ENCODE measurements around the gene RPP30. TPM values are rescaled to one million over a fixed set of nuclear protein-coding genes. Genes with fewer than 3 reads are reported as not detected.

RPP30 gene
- polyA plus RNA-seq, 1 experiment, result 26.2 TPM

DNA sequence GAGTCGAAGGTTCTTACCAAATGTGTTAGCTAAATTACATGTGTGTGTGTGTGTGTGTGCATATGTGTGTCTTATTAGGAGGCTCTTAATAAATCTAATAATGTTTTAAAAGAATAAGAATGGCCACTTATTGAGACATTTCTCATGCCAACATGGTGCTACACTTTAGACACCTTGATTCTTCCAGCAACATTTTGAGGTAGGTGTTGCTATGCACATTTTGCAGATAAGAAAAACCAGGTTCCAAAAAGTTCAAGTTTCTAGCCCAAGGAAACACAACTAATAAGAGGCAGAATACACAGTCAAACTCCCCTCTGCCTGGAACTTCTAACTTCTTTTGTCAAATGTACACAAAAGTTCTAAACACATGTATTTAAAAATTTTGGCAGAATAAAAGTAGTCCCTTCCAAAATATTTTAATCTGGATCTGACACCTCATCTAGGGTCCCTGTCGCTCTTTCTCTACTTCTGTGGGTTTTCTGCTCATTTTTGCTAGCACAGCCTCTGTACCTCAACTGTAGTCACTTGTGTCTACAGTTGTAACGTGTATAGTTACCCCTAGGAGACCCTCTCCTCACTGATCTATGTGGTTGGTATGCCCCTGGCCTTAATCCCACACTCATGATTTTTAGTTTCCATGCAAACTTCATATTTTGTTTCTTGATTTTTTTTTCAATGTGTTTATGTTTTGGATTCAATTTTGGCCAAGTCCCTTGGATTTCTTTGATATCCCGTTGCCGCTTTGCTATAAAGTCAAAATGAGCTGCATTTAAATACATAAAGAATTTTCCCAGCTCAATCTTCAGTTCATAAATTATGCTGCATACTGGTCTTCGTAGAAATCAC is 44.8 kb downstream of the RPP30 start:
- CTCF ChIA-PET, result interaction anchor here (0.9 to 2.1 kb wide), 4 partner anchors 37 to 334 kb away, joined by 3 to 9 read pairs (median 4); no protein-coding TSS in a partner anchor
- DNase-seq (ENCODE audit: low read depth), result no peak
- Histone ChIP-seq H3K4me3 (ENCODE audit: low read depth, low read length) (no peak overlapping the region), H3K27me3 (ENCODE audit: control insufficient read depth, insufficient read depth, low read length) (no peaks in the 10 kb centered on the region), H3K36me3 (ENCODE audit: control insufficient read depth, insufficient read depth, low read length) (no peaks in the 10 kb centered on the region)
- TF ChIP-seq, protein P1, sequence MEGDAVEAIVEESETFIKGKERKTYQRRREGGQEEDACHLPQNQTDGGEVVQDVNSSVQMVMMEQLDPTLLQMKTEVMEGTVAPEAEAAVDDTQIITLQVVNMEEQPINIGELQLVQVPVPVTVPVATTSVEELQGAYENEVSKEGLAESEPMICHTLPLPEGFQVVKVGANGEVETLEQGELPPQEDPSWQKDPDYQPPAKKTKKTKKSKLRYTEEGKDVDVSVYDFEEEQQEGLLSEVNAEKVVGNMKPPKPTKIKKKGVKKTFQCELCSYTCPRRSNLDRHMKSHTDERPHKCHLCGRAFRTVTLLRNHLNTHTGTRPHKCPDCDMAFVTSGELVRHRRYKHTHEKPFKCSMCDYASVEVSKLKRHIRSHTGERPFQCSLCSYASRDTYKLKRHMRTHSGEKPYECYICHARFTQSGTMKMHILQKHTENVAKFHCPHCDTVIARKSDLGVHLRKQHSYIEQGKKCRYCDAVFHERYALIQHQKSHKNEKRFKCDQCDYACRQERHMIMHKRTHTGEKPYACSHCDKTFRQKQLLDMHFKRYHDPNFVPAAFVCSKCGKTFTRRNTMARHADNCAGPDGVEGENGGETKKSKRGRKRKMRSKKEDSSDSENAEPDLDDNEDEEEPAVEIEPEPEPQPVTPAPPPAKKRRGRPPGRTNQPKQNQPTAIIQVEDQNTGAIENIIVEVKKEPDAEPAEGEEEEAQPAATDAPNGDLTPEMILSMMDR (IDR thresholded peaks at IDR 0.05; ENCODE audit: insufficient read depth, low read depth, low read length), result no peak
- POLR2A ChIA-PET, result no interaction called here

DNA sequence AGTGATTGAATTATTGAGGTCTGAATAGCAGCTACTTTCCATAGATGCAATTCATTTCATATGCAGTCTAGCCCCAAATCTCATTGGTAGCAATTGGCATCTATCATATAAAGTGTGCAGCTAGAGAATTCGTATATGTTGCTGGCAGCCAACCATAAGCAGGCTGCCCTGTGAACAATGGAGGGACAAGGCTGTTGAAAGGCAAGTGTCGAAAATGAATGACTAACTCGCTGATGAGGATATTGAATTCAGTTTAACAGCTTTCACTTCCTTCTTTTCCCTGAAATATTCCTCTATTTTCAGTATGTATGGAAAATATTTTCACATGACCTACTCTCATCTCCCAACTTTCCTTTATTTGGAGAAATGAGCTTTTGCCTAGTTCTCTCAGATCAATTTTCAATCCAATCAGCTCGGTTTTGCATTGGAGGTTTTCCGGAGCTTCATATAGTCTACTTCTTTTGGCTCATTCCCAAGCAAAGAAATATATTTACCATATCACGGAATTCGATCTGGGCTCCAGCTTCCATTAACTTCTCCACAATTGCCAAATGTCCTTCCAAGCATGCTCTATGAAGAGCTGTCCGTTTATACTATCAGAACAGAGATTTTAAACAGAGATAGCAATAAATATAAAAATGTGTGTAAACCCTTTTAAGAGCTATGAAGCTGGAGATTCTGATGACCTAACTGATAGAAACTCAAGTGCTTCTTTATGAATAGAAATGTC is 45.6 kb downstream of the RPP30 start:
- no peaks in the 10 kb centered on the region for H3K36me3 ChIP-seq (ENCODE audit: control insufficient read depth, insufficient read depth, low read length)

DNA sequence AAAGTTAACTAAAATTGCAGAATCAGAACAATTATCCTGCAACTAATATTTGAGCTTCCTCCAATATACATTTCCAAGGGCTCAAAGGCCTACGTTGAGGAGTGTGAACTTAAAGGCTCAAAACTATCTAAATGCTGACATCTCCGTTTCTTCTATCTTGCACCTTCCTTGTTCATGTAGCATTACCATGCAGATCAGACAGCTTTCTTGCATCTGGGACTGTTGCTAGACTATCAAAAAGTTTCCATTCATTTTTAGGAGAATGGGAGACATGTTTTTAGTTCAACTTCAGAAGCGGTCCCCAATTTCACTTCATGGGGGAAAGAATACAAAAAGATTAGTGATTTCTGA is 46.2 kb downstream of the RPP30 start:
- Histone ChIP-seq H3K27me3 (ENCODE audit: control insufficient read depth, insufficient read depth, low read length) (no peaks in the 10 kb centered on the region), H3K36me3 (ENCODE audit: control insufficient read depth, insufficient read depth, low read length) (no peaks in the 10 kb centered on the region), H3K4me3 (ENCODE audit: low read depth, low read length) (no peak overlapping the region)
- no peak for DNase-seq (ENCODE audit: low read depth)
- ChIA-PET POLR2A (no interaction called here), CTCF (interaction anchor here (0.9 to 2.1 kb wide), 6 partner anchors 38 to 333 kb away, joined by 3 to 9 read pairs (median 4); no protein-coding TSS in a partner anchor)
- TF ChIP-seq, protein P1 (IDR thresholded peaks at IDR 0.05; ENCODE audit: insufficient read depth, low read depth, low read length), result no peak

More for the DNA sequence above, 45.6 kb downstream of the RPP30 start:
- TF ChIP-seq, protein P1 (IDR thresholded peaks at IDR 0.05; ENCODE audit: insufficient read depth, low read depth, low read length), result no peak
- H3K4me3 ChIP-seq (ENCODE audit: low read depth, low read length), result no peak overlapping the region
- POLR2A ChIA-PET, result no interaction called here
- DNase-seq (ENCODE audit: low read depth), result no peak
- no peaks in the 10 kb centered on the region for H3K27me3 ChIP-seq (ENCODE audit: control insufficient read depth, insufficient read depth, low read length)
- CTCF ChIA-PET, result interaction anchor here (0.9 to 2.1 kb wide), 7 partner anchors 38 to 333 kb away, joined by 3 to 9 read pairs (median 4); no protein-coding TSS in a partner anchor

DNA sequence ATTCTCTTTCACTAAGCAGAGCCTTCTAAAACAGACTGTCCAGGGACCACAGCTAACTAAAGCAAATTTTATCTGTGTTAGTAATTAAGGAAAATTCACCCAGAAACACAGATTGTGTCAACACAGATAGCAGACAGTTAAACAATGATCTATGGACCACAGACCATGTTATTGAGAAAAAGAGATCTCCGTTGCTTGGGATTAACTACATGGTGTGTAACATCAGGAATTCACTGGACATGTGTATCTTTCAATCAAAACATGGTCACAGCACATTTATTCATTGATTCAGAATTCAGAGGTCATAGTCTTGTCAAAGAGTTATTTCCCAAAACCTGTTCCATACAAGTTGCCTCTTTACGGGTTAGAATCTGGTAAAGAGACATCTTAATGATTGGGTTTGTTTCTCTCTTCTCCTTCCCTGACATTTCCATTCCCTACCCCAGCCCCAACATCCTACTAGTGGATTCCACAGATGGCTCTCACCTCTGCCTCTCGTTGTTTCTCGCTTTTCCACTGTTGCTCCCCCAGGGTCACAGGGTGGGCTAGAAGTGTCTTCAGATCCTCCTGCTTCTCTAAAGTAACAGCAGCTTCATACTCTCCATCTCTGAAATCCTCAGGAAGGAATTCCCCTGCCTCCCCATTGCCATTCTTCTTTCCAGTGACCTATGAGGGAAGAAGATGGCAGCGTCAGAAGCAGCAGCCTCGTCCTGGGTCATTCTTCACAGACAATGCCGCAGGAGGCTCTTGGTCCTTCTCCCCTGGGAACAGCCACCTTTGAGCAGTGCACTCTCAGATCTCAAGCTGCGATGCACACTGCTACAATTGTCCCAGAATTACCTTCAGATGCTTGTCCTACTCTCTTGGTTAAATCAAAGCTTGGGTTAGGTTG is 48.2 kb downstream of the RPP30 start:
- Histone ChIP-seq H3K27me3 (ENCODE audit: control insufficient read depth, insufficient read depth, low read length) (no peaks in the 10 kb centered on the region), H3K4me3 (ENCODE audit: low read depth, low read length) (no peak overlapping the region), H3K36me3 (ENCODE audit: control insufficient read depth, insufficient read depth, low read length) (no peaks in the 10 kb centered on the region)
- TF ChIP-seq, protein P1 (IDR thresholded peaks at IDR 0.05; ENCODE audit: insufficient read depth, low read depth, low read length), result no peak
- DNase-seq (ENCODE audit: low read depth), result no peak
- POLR2A ChIA-PET, result interaction anchor here (1.2 kb wide), 1 partner anchor 10 kb away, joined by 3 read pairs; no protein-coding TSS in a partner anchor
- CTCF ChIA-PET, result interaction anchor here (0.6 to 5.2 kb wide), 7 partner anchors 9 to 337 kb away, joined by 3 to 29 read pairs (median 4); no protein-coding TSS in a partner anchor

Measured in BJ (cell line).